Stimulated activated naive CD8-positive, alpha-beta T cell treated with anti-CD3 and anti-CD28 coated beads, Interleukin-15, Interleukin-2, amounts not matched to agents 100 U/mL and 50 U/mL, for 24 hours (primary cell): Measurements from ENCODE around the gene NID1.
"Not testable (repeated sequence)": the region's sequence is repeated elsewhere in the genome, so short reads cannot be mapped to it uniquely, and the experiment has no call there.

Source experiments
- ATAC-seq: fragments of 150-1000 bp; cut with Tn5 transposase; one replicate; pipeline ENCODE4 v1.10.0; 2021
- DNase-seq: peaks from one replicate; pipeline ENCODE4 v3.0.0; 2021

The NID1 gene

GRCh38 chr1:236030534-236030933 is 34.4 kb downstream of the NID1 start:
- no peak for DNase-seq
- ATAC-seq: no peak

DNA sequence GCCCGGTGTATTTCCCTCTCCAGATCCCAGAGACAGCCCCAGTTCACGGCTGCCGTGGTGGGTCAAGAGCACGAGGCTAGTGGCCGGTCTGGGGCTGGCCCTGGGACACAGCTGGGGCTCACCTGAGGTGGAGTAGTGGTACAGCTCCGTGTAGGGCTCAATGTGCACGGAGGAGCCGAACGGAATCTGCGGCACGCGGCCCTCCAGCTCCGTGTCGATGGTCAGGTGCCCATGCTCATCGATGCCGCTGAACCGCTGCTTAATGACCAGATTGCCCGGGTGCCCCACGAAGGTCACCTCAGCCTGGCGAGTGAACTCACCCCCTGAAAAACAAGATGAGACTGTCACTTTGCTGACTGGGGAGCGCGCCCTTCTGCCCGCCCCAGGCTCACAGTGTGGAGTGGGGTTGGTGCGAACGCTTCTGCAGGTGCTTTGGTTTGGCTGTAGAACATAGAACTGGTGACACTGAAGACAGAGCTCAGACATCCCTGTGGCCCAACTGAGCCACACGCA is 35.4 kb downstream of the NID1 start:
- ATAC-seq: no peak
- DNase-seq: no peak

GRCh38 chr1:236027104-236027503 is 37.8 kb downstream of the NID1 start:
- no peak for ATAC-seq
- no peak for DNase-seq

DNA sequence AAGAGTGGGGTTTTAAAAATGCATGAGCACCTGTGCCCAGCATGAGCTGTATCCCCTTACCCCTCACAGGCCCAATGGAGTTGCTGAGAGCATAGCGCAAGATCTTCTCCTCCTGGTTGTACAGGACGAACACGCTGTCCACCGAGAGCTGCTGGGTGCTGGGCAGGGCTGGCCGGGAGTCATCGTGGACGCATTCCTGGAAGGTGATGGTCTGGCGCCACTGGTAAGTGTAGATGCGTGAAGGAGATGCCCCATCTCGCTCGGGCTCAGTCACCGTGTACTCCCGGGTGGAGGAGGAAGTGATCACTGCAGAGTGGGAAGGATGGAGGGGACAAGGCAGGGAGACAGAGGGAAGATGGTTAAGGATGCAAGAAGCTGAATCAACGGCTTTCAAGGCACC is 39.1 kb downstream of the NID1 start:
- ATAC-seq (no peak), DNase-seq (no peak)

- ATAC-seq: no peak
- no peak for DNase-seq
These were observed 40.2 kb downstream of the NID1 start for GRCh38 chr1:236024641-236025040.

GRCh38 chr1:236023926-236024565 is 40.8 kb downstream of the NID1 start:
- ATAC-seq: no peak
- DNase-seq: no peak

GRCh38 chr1:236021424-236022135 is 43.3 kb downstream of the NID1 start:
- ATAC-seq: no peak
- DNase-seq: no peak

GRCh38 chr1:236020359-236021219 is 44.3 kb downstream of the NID1 start:
- DNase-seq: no peak
- no peak for ATAC-seq

- ATAC-seq: no peak
- no peak for DNase-seq
These were observed 45.9 kb downstream of the NID1 start for GRCh38 chr1:236018885-236019453.

DNA sequence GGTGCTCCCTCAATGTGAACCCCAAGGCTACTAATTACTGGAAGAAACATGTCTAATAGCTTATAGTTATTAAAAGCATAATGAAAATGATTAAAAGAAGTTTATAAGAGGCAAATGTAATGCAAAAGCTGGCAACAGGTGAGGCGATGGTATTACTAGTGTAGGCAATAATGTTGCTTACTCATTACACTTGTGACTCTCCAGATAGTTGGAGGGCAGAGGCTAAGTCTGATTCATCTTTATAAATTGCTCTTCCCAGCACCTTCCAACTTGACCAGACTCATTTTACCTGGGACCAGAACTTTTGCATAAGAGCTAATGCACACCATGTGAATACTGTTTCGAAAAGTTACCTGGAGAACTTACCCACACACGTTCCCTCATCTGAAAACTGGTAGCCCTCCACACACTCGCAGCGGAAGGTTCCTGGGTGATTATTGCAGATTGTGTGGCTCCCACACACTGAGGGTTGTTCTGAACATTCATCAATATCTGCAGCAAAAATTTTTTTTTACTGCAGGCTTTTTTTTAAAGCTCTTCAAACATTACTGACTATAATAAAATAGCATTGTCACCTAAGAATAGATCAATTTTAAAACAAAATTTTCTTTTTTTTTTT is 48.0 kb downstream of the NID1 start:
- no peak for DNase-seq
- no peak for ATAC-seq

DNA sequence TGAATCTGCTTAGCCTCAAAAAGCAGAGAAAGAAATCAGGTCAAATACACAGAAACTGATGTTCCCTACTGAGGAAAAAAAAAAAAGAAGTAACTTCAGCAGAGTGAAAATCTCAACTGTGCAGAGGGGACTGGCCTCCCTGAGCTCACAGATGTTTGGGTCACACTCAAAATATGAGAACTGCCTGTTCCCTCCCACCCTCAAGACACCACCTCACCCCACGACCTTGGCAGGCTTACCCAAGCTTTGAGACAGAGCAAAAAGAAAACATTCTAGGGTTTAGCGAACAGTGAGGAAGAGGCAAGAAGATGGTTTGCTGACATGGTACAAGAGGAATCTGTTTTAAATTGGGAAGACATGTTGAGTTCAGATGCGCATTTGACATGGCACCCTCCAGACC is 48.8 kb downstream of the NID1 start:
- no peak for ATAC-seq
- DNase-seq: no peak

DNA sequence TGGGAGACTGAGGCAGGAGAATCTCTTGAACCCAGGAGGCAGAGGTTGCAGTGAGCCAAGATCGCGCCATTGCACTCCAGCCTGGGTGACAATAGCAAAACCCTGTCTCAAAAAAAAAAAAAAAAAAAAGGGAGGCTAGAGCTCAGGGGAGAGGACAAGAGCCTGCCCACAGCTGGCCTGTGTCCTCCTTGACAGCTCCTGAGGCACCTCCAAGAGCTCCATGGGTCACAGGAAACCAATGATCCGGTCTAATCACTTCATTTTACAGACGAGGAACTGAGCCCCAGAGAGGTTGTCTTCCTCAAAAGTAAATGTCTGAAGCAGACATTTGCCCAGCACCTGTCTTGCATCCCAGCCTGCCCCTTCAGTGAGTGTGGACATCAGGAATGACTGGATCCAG is 49.4 kb downstream of the NID1 start:
- ATAC-seq (no peak), DNase-seq (no peak)

- ATAC-seq: no peak
- DNase-seq: no peak
These were observed 51.6 kb downstream of the NID1 start for GRCh38 chr1:236013330-236013729.

DNA sequence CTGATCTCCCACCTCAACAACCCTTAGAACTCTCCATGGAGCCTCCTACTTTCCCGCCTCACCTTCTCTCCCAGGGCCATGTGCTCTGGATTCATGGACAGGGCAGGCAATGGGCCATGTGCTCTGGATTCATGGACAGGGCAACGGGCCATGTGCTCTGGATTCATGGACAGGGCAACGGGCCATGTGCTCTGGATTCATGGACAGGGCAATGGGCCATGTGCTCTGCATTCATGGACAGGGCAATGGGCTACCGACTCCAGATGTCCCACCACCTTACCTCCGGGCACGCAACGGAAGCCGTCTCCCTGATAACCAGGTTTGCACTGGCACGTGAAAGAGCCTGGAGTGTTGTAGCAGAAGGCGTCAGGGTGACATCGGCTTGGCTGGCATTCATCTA is 53.2 kb downstream of the NID1 start:
- DNase-seq: no peak
- ATAC-seq: no peak

GRCh38 chr1:236010443-236010842 is 54.4 kb downstream of the NID1 start:
- no peak for DNase-seq

GRCh38 chr1:236009857-236010256 is 55.0 kb downstream of the NID1 start:
- DNase-seq: no peak
- ATAC-seq: no peak

More at GRCh38 chr1:236010443-236010842, 54.4 kb downstream of the NID1 start:
- no peak for ATAC-seq

- no peak for ATAC-seq
- no peak for DNase-seq
These were observed 55.7 kb downstream of the NID1 start for GRCh38 chr1:236009191-236009590.

DNA sequence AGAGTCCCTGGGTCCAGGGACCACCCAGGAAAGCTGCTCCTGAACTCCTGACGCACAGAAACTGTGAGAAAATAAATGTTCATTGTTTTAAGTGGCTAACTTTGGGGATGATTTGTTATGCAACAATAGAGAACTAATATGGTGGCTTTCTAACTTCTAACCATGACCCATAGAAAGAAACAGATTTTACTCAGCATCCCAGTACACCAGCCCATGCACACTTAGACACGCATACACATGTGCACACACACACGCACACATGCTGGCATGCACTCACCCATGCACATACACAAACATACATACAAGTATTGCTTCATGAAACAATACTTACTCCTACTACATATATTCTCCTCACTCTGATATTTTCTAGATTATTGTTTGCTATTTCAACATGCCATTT is 57.1 kb downstream of the NID1 start:
- ATAC-seq (no peak), DNase-seq (no peak)

DNA sequence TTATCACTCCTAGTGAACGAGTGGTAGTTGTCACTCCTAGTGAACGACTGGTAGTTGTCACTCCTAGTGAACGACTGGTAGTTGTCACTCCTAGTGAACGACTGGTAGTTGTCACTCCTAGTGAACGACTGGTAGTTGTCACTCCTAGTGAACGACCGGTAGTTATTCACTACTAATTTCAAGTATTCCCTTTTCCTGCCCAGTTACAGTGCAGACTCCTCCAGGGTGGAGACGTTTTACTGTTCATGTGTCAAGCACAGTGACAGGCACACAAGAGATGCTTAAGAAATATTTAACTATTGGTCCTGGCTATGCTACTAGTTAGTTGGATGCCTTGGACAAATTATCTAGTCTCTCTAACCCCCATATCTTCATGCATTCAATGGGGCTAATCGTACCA is 61.8 kb downstream of the NID1 start:
- not testable (repeated sequence) for DNase-seq, ATAC-seq

- no peak for ATAC-seq
These were observed 62.3 kb downstream of the NID1 start for GRCh38 chr1:236002572-236002971.

DNA sequence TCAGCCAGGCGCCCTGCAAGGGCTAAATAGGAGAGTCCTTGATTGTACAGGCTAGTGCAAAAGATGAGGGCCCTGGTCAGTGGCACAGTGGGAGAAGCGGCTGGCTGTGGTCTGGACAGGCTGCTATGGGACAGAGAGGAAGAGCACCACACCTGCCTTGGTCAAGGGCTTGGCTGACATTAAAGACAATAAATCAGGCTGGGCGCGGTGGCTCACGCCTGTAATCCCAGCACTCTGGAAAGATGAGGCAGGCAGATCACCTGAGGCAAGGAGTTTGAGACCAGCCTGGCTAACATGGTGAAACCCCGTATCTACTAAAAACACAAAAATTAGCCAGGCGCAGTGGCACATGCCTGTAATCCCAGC is 62.9 kb downstream of the NID1 start:
- ATAC-seq: no peak

More at GRCh38 chr1:236002572-236002971, 62.3 kb downstream of the NID1 start:
- no peak for DNase-seq

GRCh38 chr1:236000781-236001180 is 64.1 kb downstream of the NID1 start:
- DNase-seq (no peak), ATAC-seq (no peak)

More for the DNA sequence above, 62.9 kb downstream of the NID1 start:
- DNase-seq: no peak
